GM13976 (cell line): ENCODE results near the gene HCN2.

Experiments used
- DNase-seq: peaks from one replicate; pipeline ENCODE4 v3.0.0; 2012; ENCODE audit warnings: low spot score
- CTCF ChIP-seq: IDR thresholded peaks from 2 replicates; pipeline ENCODE4 v1.5.1; 2012; ENCODE audit warnings: borderline replicate concordance, mild to moderate bottlenecking; ENCODE audit not compliant: insufficient read depth; ENCODE audit errors: extremely low read depth, missing control alignments, control extremely low read depth
- in situ Hi-C: fragments of 300-500 bp; cut with MboI; formaldehyde crosslinking; loops from one replicate; pipeline ENCODE4 v1.12.0; 2022; ENCODE audit warnings: low sequenced_read_pairs, mixed read lengths, inconsistent platforms; ENCODE audit not compliant: unreplicated experiment

The HCN2 gene

DNA sequence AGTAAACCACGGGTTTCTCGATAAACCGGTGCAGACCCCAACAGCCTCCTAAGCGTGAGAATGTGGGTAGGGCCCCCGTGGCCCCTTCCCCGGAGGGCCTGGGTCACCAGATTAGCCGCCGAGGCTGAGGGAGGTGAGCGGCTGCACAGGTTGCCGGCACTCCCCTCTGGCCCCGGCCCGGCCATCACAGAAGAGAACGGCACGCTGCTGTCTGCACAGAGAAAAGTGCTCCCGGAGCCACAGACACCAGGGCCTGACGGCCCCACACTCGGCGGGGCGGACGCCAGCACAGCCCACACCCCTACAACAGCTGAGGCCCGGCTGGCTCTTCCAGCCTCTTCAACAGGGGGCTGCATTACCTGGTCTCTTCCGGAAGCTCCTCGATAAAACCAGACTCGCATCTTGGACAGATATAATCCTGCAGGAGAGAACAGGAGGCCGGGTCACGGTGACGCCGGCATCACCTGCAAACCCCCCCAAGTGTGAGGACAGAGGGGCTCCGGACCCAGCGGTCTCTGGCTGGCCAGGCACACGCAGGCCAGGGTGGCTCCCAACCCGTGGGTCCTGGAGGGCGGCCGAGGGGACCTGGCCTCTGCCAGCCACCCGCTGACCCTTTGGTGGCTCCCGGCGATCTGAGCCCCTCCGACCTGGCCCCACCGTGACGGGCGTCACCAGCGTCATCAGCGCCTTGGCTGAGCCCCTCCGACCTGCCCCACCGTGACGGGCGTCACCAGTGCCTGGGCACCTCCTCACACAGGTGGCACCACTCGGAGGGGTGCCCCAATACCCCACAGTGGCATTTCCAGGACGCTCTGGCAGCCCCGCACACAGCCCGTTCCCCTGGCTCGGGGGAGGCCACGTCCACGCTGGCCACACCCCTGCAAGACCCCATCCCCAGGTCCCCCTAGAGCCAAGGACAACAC, 63.0 kb downstream of the HCN2 start:
- in situ Hi-C loops = no loop called here
- DNase-seq = no peak
- no peak for TF ChIP-seq CTCF

- TF ChIP-seq CTCF = no peak
- no peak for DNase-seq
- in situ Hi-C loops = no loop called here
Measured at GRCh38 chr19:653425-653824, 63.7 kb downstream of the HCN2 start.

DNA sequence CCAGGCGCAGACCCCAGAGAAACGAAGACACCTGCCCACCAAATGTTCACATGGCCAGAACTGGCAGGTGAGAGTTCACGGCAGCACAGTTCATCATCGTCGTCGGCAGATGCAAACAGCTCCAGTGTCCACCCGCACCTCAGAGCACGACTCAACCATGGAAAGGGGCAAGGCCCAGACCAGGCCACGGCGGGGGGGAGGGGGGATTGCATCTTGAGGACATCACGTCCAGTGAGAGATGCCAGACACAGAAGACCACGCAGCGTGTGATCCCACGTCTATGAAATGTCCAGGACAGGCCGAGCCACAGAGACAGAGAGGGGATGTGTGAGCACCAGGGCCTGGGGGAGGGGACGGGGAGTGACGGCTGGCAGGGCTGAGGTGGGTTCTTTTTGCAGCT, 66.0 kb downstream of the HCN2 start:
- in situ Hi-C loops = no loop called here
- no peak for TF ChIP-seq CTCF
- DNase-seq = no peak

DNA sequence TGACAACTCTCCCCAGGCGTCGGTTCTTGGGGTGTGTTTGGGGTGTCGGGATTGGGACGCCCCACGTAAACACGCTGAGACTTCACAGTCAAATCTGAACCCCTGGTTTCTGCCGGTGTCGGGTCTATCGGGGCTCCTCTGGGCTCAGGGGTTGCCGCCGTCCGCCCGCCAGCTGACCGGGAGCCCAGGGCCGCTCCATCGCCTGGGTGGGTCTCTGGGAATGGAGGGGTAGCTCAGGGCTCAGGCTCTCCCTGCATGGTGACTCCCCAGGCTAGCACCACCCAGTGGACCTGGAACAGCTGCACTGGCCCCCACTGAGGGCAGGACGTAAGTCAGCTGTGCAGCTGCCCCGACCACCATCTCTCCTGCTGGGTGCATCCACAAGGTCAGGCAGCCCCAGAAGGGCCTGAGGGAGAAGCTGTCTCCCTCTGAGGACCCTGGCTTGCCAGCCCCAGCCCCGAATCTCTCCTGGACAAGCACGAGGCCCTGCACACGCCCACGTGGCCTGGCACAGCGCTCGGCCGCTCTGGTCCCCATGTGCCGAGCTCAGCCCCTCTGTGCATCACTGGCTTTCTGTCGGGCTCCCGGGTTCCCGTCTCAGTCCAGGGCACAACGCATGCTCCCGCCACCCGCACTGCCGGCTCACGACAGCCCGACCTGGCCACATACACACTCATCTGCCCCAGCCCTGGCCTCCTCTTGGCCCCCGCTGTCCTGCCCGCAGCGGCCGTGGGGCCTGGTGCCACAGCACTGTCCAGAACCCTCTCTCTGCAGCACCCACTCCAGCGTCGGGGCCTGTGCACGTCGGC, 67.3 kb downstream of the HCN2 start:
- no peak for DNase-seq
- no peak for TF ChIP-seq CTCF
- in situ Hi-C loops = no loop called here

DNA sequence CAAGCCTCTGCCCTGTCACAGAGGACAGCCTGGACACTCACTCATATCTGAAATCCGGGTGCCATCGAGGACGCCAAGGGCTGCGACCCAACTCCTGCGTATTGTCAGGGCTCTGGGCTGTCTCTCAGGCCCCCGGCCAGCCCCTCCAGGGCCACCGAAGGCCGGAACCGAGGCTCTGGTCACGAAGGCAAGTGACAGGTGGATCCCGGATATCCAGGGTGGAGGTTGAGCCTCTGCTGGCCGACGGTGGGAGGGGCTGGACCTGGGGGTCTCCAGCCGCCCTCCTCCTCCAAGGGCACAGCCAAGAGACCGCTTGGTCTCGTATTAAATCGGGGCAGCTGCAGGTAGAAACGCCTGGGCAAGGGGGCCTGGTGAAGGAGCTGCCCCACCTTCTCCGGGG, 67.9 kb downstream of the HCN2 start:
- in situ Hi-C loops = no loop called here
- DNase-seq = no peak
- TF ChIP-seq CTCF = no peak

- no peak for DNase-seq
- TF ChIP-seq CTCF = no peak
- in situ Hi-C loops = no loop called here
Measured at GRCh38 chr19:658059-658839, 68.6 kb downstream of the HCN2 start.
